ENCODE data around the gene LINC00632.

- TF ChIP-seq POLR2A (IDR thresholded peaks at IDR 0.05) = no peak
- TF ChIP-seq, protein P1, sequence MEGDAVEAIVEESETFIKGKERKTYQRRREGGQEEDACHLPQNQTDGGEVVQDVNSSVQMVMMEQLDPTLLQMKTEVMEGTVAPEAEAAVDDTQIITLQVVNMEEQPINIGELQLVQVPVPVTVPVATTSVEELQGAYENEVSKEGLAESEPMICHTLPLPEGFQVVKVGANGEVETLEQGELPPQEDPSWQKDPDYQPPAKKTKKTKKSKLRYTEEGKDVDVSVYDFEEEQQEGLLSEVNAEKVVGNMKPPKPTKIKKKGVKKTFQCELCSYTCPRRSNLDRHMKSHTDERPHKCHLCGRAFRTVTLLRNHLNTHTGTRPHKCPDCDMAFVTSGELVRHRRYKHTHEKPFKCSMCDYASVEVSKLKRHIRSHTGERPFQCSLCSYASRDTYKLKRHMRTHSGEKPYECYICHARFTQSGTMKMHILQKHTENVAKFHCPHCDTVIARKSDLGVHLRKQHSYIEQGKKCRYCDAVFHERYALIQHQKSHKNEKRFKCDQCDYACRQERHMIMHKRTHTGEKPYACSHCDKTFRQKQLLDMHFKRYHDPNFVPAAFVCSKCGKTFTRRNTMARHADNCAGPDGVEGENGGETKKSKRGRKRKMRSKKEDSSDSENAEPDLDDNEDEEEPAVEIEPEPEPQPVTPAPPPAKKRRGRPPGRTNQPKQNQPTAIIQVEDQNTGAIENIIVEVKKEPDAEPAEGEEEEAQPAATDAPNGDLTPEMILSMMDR (IDR thresholded peaks at IDR 0.05) = no peak
- no peak for TF ChIP-seq EP300 (IDR thresholded peaks at IDR 0.05)
Measured at GRCh38 chrX:140815868-140816267, 106.3 kb downstream of the LINC00632 start.
